ENCODE results near the gene CTBP2.

GRCh38 chr10:125146791-125147579 is 13.4 kb downstream of the CTBP2 start:
- TF ChIP-seq TAF1 (conservative IDR thresholded peaks at IDR 0.05) (no peak), CTCF (IDR thresholded peaks at IDR 0.05; ENCODE audit: low read depth, low read length, missing input control) (no peak), MAX (IDR thresholded peaks at IDR 0.05) (no peak), EGR1 (IDR thresholded peaks at IDR 0.05; ENCODE audit: low read depth in 2 of 2) (no peak), REST (IDR thresholded peaks at IDR 0.05) (no peak), RAD21 (IDR thresholded peaks at IDR 0.05) (no peak)
- TF ChIP-seq, protein P1, sequence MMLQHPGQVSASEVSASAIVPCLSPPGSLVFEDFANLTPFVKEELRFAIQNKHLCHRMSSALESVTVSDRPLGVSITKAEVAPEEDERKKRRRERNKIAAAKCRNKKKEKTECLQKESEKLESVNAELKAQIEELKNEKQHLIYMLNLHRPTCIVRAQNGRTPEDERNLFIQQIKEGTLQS (IDR thresholded peaks at IDR 0.05) = no peak
